ENCODE data around the gene ENDOU. TPM values are rescaled to one million over a fixed set of nuclear protein-coding genes. Genes with fewer than 3 reads are reported as not detected.

Gene ENDOU
- total RNA-seq, 1 experiment from 2014 or later, result not detected

DNA sequence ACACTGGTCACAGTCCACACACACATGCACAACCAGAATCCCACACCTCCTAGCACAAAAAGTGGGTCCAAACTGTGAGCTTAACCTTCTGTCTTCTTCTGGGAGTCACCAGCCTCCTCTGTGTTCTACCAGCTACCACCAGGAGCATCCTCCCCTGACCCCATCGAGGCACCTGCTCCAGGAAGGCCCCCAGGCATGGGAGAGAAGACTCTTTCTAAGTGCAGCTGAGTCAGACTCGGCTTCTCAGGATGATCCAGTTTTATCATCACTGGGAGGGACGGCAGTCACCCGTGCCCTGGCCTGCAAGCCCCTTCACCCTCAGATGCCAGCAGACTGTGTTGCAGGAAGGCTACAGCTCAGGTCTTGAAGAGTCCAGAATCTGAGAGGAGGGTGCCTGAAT lies 7.9 kb upstream of the ENDOU start:
- Histone ChIP-seq H3K4me1 (ENCODE audit: insufficient read depth, low read length) (peaks cover 22% of the 10 kb centered on the region), H3K4me3 (ENCODE audit: low read length) (no peak overlapping the region), H3K9me2 (replicated peaks; ENCODE audit: low read length) (no peaks in the 10 kb centered on the region), H3F3A (ENCODE audit: low read length, unreplicated experiment) (no peaks in the 10 kb centered on the region), H3K9ac (ENCODE audit: low read length) (no peak overlapping the region), H2AFZ (ENCODE audit: low read length) (no peak overlapping the region), H3K36me3 (ENCODE audit: low read depth, low read length) (no peaks in the 10 kb centered on the region), H3K27me3 (ENCODE audit: low read length) (no peaks in the 10 kb centered on the region), H4K20me1 (ENCODE audit: low read length) (no peaks in the 10 kb centered on the region), H3K4me2 (ENCODE audit: low read length) (no peak overlapping the region), H3K9me3 (ENCODE audit: low read length) (no peaks in the 10 kb centered on the region), H3K79me2 (ENCODE audit: low read length) (no peaks in the 10 kb centered on the region), H3K27ac (ENCODE audit: low read length) (no peak overlapping the region)
- ATAC-seq (no peak), DNase-seq (no peak)
- no TSS peak for BruUV-seq (replicated peaks)
- intact Hi-C loops (cut with micrococcal nuclease), result no loop called here
- POLR2A ChIA-PET (ENCODE audit: unreplicated experiment), result interaction anchor here (1.2 kb wide), 1 partner anchor 47 kb away, joined by 3 read pairs; no protein-coding TSS in a partner anchor
- TF ChIP-seq EZH2 (IDR thresholded peaks at IDR 0.05; ENCODE audit: low read length, unreplicated experiment), result no peak
- TF ChIP-seq EZH2phosphoT487 (IDR thresholded peaks at IDR 0.05; ENCODE audit: borderline replicate concordance, low read length), result no peak
- TF ChIP-seq, protein P1, sequence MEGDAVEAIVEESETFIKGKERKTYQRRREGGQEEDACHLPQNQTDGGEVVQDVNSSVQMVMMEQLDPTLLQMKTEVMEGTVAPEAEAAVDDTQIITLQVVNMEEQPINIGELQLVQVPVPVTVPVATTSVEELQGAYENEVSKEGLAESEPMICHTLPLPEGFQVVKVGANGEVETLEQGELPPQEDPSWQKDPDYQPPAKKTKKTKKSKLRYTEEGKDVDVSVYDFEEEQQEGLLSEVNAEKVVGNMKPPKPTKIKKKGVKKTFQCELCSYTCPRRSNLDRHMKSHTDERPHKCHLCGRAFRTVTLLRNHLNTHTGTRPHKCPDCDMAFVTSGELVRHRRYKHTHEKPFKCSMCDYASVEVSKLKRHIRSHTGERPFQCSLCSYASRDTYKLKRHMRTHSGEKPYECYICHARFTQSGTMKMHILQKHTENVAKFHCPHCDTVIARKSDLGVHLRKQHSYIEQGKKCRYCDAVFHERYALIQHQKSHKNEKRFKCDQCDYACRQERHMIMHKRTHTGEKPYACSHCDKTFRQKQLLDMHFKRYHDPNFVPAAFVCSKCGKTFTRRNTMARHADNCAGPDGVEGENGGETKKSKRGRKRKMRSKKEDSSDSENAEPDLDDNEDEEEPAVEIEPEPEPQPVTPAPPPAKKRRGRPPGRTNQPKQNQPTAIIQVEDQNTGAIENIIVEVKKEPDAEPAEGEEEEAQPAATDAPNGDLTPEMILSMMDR (conservative IDR thresholded peaks at IDR 0.05; ENCODE audit: low read depth, low read length), result no peak
- CTCF ChIA-PET, result no interaction called here

DNA sequence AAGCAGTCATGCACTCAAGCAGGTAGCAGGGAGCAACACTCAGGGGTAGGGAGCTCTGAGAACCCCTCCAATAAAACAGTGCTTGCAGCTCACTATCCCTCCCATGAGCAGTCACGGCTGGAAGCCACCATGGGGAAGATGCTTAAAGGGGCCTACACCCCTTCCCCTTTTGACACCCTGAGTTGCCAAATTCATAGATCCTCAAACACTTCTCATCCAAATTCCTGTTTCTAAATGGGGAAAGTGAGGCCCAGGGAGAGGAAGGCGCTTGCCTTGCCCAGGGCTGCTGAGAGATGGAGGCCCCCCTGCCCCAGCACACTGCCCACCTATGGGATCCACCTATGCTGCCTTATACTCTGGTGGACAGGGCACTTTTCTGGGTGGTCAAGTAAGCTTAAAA lies 7.2 kb upstream of the ENDOU start:
- no peaks in the 10 kb centered on the region for H3K79me2 ChIP-seq (ENCODE audit: low read length)
- H3K27ac ChIP-seq (ENCODE audit: low read length), result no peak overlapping the region
- no peak overlapping the region for H3K4me2 ChIP-seq (ENCODE audit: low read length)
- H3K9me3 ChIP-seq (ENCODE audit: low read length), result no peaks in the 10 kb centered on the region
- no TSS peak for BruUV-seq (replicated peaks)
- CTCF ChIA-PET, result no interaction called here
- no peak overlapping the region for H3K9ac ChIP-seq (ENCODE audit: low read length)
- intact Hi-C loops (cut with micrococcal nuclease), result no loop called here
- DNase-seq (no peak), ATAC-seq (no peak)
- no peaks in the 10 kb centered on the region for H4K20me1 ChIP-seq (ENCODE audit: low read length)
- no peaks in the 10 kb centered on the region for H3K9me2 ChIP-seq (replicated peaks; ENCODE audit: low read length)
- POLR2A ChIA-PET (ENCODE audit: unreplicated experiment), result interaction anchor here (1.2 kb wide), 1 partner anchor 48 kb away, joined by 3 read pairs; no protein-coding TSS in a partner anchor
- no peak overlapping the region for H2AFZ ChIP-seq (ENCODE audit: low read length)
- peaks cover 22% of the 10 kb centered on the region for H3K4me1 ChIP-seq (ENCODE audit: insufficient read depth, low read length)
- TF ChIP-seq EZH2 (IDR thresholded peaks at IDR 0.05; ENCODE audit: low read length, unreplicated experiment) (no peak), EZH2phosphoT487 (IDR thresholded peaks at IDR 0.05; ENCODE audit: borderline replicate concordance, low read length) (no peak)
- TF ChIP-seq, protein P1 (conservative IDR thresholded peaks at IDR 0.05; ENCODE audit: low read depth, low read length), result no peak
- H3K36me3 ChIP-seq (ENCODE audit: low read depth, low read length), result no peaks in the 10 kb centered on the region
- H3F3A ChIP-seq (ENCODE audit: low read length, unreplicated experiment), result no peaks in the 10 kb centered on the region
- no peaks in the 10 kb centered on the region for H3K27me3 ChIP-seq (ENCODE audit: low read length)
- no peak overlapping the region for H3K4me3 ChIP-seq (ENCODE audit: low read length)

DNA sequence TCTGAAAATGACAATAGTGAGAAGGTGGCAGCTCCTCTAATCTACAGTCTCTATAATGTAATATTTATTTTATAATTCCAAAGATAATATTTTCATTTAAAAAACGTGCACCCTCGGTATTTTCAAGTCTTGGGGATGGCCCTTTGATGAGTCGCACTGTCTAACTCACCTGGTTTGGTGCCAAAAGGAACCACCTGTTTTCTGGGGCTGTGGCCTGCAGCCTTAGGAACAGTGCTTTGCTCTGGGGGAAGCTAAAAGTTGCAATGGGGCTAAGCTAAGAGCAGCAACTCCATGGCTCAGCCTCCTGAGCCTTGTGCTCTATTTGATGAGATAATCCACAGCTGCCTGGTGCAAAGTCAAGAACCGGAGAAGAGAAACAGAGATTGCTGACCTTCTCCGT lies 6.4 kb upstream of the ENDOU start:
- Histone ChIP-seq H3K9me3 (ENCODE audit: low read length) (no peaks in the 10 kb centered on the region), H3F3A (ENCODE audit: low read length, unreplicated experiment) (no peaks in the 10 kb centered on the region), H3K4me2 (ENCODE audit: low read length) (no peak overlapping the region), H2AFZ (ENCODE audit: low read length) (no peak overlapping the region), H3K9me2 (replicated peaks; ENCODE audit: low read length) (no peaks in the 10 kb centered on the region), H3K4me1 (ENCODE audit: insufficient read depth, low read length) (peaks cover 22% of the 10 kb centered on the region), H4K20me1 (ENCODE audit: low read length) (no peaks in the 10 kb centered on the region), H3K36me3 (ENCODE audit: low read depth, low read length) (no peaks in the 10 kb centered on the region), H3K27ac (ENCODE audit: low read length) (no peak overlapping the region), H3K79me2 (ENCODE audit: low read length) (no peaks in the 10 kb centered on the region), H3K27me3 (ENCODE audit: low read length) (no peaks in the 10 kb centered on the region), H3K4me3 (ENCODE audit: low read length) (no peak overlapping the region), H3K9ac (ENCODE audit: low read length) (no peak overlapping the region)
- ATAC-seq (no peak), DNase-seq (peak; percentile 44)
- TF ChIP-seq EZH2 (IDR thresholded peaks at IDR 0.05; ENCODE audit: low read length, unreplicated experiment) (no peak), EZH2phosphoT487 (IDR thresholded peaks at IDR 0.05; ENCODE audit: borderline replicate concordance, low read length) (no peak)
- TF ChIP-seq, protein P1 (conservative IDR thresholded peaks at IDR 0.05; ENCODE audit: low read depth, low read length), result no peak
- intact Hi-C loops (cut with micrococcal nuclease), result no loop called here
- ChIA-PET CTCF (no interaction called here), POLR2A (ENCODE audit: unreplicated experiment) (no interaction called here)
- no TSS peak for BruUV-seq (replicated peaks)

Data from PC-3 (cell line).